GM23338 (cell line): Measurements from ENCODE around the gene CYSLTR2. TPM values are rescaled to one million over a fixed set of nuclear protein-coding genes. Genes with fewer than 3 reads are reported as not detected.

Source experiments
- ATAC-seq: fragments of 200-7000 bp; cut with Tn5 transposase; 3 replicates; pipeline ENCODE4 v1.9.1; 2020
- DNase-seq: peaks from one replicate; pipeline ENCODE4 v3.0.0-alpha.2; 2015; ENCODE audit warnings: low spot score
- H2AFZ ChIP-seq: fragments of 200-600 bp; sonication (generic); 2 replicates; pipeline ENCODE4 v1.8.0; 2016; ENCODE audit warnings: antibody characterized with exemption, mild to moderate bottlenecking, moderate library complexity
- H3F3A ChIP-seq: fragments of 200-600 bp; sonication (generic); replicated peaks from 2 replicates; pipeline ENCODE4 v1.8.0; 2017; ENCODE audit warnings: antibody characterized with exemption, mixed run types, low read depth
- H3K27ac ChIP-seq: fragments of 200-600 bp; sonication (generic); 2 replicates; pipeline ENCODE4 v1.6.1; 2016; ENCODE audit warnings: low read depth
- H3K27me3 ChIP-seq: fragments of 200-600 bp; sonication (generic); 2 replicates; pipeline ENCODE4 v1.8.0; 2016; ENCODE audit warnings: mild to moderate bottlenecking, mixed run types, moderate library complexity; ENCODE audit not compliant: insufficient read depth
- H3K36me3 ChIP-seq: fragments of 200-600 bp; sonication (generic); 2 replicates; pipeline ENCODE4 v1.8.0; 2016; ENCODE audit warnings: mild to moderate bottlenecking; ENCODE audit not compliant: insufficient read depth
- H3K4me1 ChIP-seq: fragments of 200-600 bp; sonication (generic); 2 replicates; pipeline ENCODE4 v1.8.0; 2016; ENCODE audit warnings: mild to moderate bottlenecking, moderate library complexity; ENCODE audit not compliant: insufficient read depth
- H3K4me2 ChIP-seq: fragments of 200-600 bp; sonication (generic); 2 replicates; pipeline ENCODE4 v1.7.1; 2017; ENCODE audit warnings: mixed run types
- H3K4me3 ChIP-seq: fragments of 200-600 bp; sonication (generic); 2 replicates; pipeline ENCODE4 v1.6.1; 2016; ENCODE audit warnings: mixed run types
- H3K79me2 ChIP-seq: fragments of 200-600 bp; sonication (generic); replicated peaks from 2 replicates; pipeline ENCODE4 v1.8.0; 2017; ENCODE audit warnings: mild to moderate bottlenecking; ENCODE audit not compliant: insufficient read depth
- H3K9me2 ChIP-seq: fragments of 200-600 bp; sonication (generic); 2 replicates; pipeline ENCODE4 v1.8.0; 2017; ENCODE audit not compliant: insufficient read depth
- H4K20me1 ChIP-seq: fragments of 200-600 bp; sonication (generic); replicated peaks from 2 replicates; pipeline ENCODE4 v1.8.0; 2017; ENCODE audit warnings: mild to moderate bottlenecking; ENCODE audit not compliant: insufficient read depth
- H3K27ac Mint-ChIP-seq: 2 replicates; pipeline ENCODE4 v1.8.0; 2020; ENCODE audit warnings: inconsistent platforms, mild to moderate bottlenecking, moderate library complexity, mixed read lengths
- H3K27me3 Mint-ChIP-seq: 3 replicates; pipeline ENCODE4 v1.8.0; 2022; ENCODE audit warnings: low read depth, mild to moderate bottlenecking, moderate library complexity, mixed read lengths, inconsistent platforms; ENCODE audit not compliant: insufficient read depth, poor library complexity
- H3K36me3 Mint-ChIP-seq: 3 replicates; pipeline ENCODE4 v1.8.0; 2021; ENCODE audit warnings: low read depth, mild to moderate bottlenecking, inconsistent platforms, moderate library complexity, mixed read lengths
- H3K4me1 Mint-ChIP-seq: 3 replicates; pipeline ENCODE4 v1.8.0; 2020; ENCODE audit warnings: mild to moderate bottlenecking, inconsistent platforms, mixed read lengths
- H3K4me3 Mint-ChIP-seq: 3 replicates; pipeline ENCODE4 v1.8.0; 2021; ENCODE audit warnings: moderate library complexity, mild to moderate bottlenecking, inconsistent platforms, mixed read lengths
- H3K9me3 Mint-ChIP-seq: 3 replicates; pipeline ENCODE4 v1.8.0; 2020; ENCODE audit warnings: moderate library complexity, mild to moderate bottlenecking, inconsistent platforms, mixed read lengths
- CREB1 ChIP-seq: fragments of 250-450 bp; sonication (Bioruptor Pico); IDR thresholded peaks from 2 replicates; pipeline ENCODE4 v1.5.0; 2020; ENCODE audit warnings: low read depth, mild to moderate bottlenecking, moderate library complexity
- CTCF ChIP-seq, 2 experiments: fragments of 200-600 bp in 1 of 2; sonication (generic) in 1 of 2; conservative IDR thresholded peaks; 2 replicates each; pipeline versions ENCODE4 v1.5.1 to v1.6.1; 2016 to 2017; ENCODE audit warnings: antibody characterized with exemption in 2 of 2, low read depth in 2 of 2, mild to moderate bottlenecking in 2 of 2, moderate library complexity in 1 of 2
- ETS1 ChIP-seq: IDR thresholded peaks from 2 replicates; pipeline ENCODE4 v1.6.1; 2016; ENCODE audit warnings: antibody characterized with exemption
- JUNB ChIP-seq: IDR thresholded peaks from one replicate; pipeline ENCODE4 v1.6.1; 2016; ENCODE audit warnings: antibody characterized with exemption; ENCODE audit not compliant: unreplicated experiment
- POLR2AphosphoS5 ChIP-seq: IDR thresholded peaks from 2 replicates; pipeline ENCODE4 v1.6.1; 2016; ENCODE audit warnings: antibody characterized with exemption, low read depth
- REST ChIP-seq: IDR thresholded peaks from one replicate; pipeline ENCODE4 v1.6.1; 2018; ENCODE audit warnings: antibody characterized with exemption; ENCODE audit not compliant: unreplicated experiment
- ZNF331 ChIP-seq: fragments of 250-450 bp; sonication (Bioruptor Pico); IDR thresholded peaks from 2 replicates; pipeline ENCODE4 v1.5.0; 2020; ENCODE audit warnings: low read depth, mild to moderate bottlenecking, moderate library complexity
- ZNF462 ChIP-seq: fragments of 250-450 bp; sonication (Bioruptor Pico); IDR thresholded peaks from 2 replicates; pipeline ENCODE4 v1.5.0; 2020; ENCODE audit warnings: mild to moderate bottlenecking, moderate library complexity
- polyA plus RNA-seq: library from polyadenylated mRNA; unstranded; fragments of >200 nt; fragmentation: Nextera tagmentation; extraction: Ambion mirVana; gene quantifications from 2 replicates; pipeline ENCODE4 v1.2.1, GENCODE V29; 2016
- total RNA-seq: library from RNA; depleted of rRNA; stranded (reverse); fragments of >200 nt; shearing (Covaris generic); gene quantifications from 2 replicates; pipeline ENCODE4 v1.2.3, GENCODE V29; 2014

The CYSLTR2 gene
- total and polyA plus RNA-seq, 2 experiments from 2014 or later, result not detected

GRCh38 chr13:48626077-48626449 is 27.7 kb upstream of the CYSLTR2 start (continued):
- TF ChIP-seq ETS1, result no peak
- TF ChIP-seq CTCF (conservative IDR thresholded peaks at IDR 0.05; ENCODE audit: low read depth in 2 of 2), result no peak
- no peak for TF ChIP-seq REST
- TF ChIP-seq POLR2AphosphoS5, result no peak
- no peak for TF ChIP-seq CREB1 (CRISPR knock-in tag)

GRCh38 chr13:48626726-48627451 is 26.8 kb upstream of the CYSLTR2 start:
- no peak overlapping the region for H3K4me3 ChIP-seq
- no peaks in the 10 kb centered on the region for H3K79me2 ChIP-seq
- H3F3A ChIP-seq, result no peaks in the 10 kb centered on the region
- ATAC-seq (no peak), DNase-seq (no peak)
- H3K36me3 ChIP-seq, result no peaks in the 10 kb centered on the region
- H3K4me3 Mint-ChIP-seq, result no peak overlapping the region
- H3K36me3 Mint-ChIP-seq, result no peaks in the 10 kb centered on the region
- H3K9me2 ChIP-seq, result peaks cover 10% of the 10 kb centered on the region
- H3K4me1 ChIP-seq, result no peaks in the 10 kb centered on the region
- peaks cover under 1% of the 10 kb centered on the region; the same call in 1 of the 3 replicates for H3K9me3 Mint-ChIP-seq
- no peak overlapping the region for H2AFZ ChIP-seq
- peaks cover 1% of the 10 kb centered on the region for H3K27me3 Mint-ChIP-seq
- no peaks in the 10 kb centered on the region for H4K20me1 ChIP-seq
- H3K27ac ChIP-seq, result no peak overlapping the region
- H3K4me2 ChIP-seq, result no peak overlapping the region
- H3K27me3 ChIP-seq, result no peaks in the 10 kb centered on the region
- no peaks in the 10 kb centered on the region; the same call in 2 of the 3 replicates for H3K4me1 Mint-ChIP-seq
- H3K27ac Mint-ChIP-seq, result no peak overlapping the region
- TF ChIP-seq ZNF331, result no peak
- no peak for TF ChIP-seq JUNB
- TF ChIP-seq ZNF462 (CRISPR knock-in tag), result no peak
